GM19452 (cell line): Measurements from ENCODE around the gene ATXN7L3.
A peak's percentile ranks its signal among the peaks of the same experiment; 100 is the strongest.

Experiments used
- ATAC-seq: cut with Tn5 transposase; IDR thresholded peaks from one replicate; pipeline ENCODE4 v1.9.1; 2021; ENCODE audit not compliant: unreplicated experiment

The ATXN7L3 gene

DNA sequence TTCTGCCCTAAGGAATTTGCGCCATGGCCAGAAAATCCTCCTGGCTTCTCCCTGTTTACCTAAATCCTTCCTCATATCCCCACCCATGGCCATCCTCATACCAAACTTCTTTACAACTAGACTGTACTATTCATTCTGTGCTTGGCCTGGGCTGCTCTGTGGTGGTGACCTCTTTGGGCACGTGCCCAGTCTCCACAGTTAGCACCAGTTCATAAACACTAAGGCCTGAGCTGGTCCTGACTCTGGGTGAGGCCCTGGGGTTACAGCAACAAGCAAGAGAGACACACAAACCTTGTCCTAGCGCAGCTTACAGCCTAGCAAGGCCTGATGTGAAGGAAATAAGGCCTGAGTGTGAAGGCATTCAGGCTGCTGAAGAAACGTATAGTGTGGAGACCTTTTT lies 3.1 kb upstream of the ATXN7L3 start:
- ATAC-seq: no peak

DNA sequence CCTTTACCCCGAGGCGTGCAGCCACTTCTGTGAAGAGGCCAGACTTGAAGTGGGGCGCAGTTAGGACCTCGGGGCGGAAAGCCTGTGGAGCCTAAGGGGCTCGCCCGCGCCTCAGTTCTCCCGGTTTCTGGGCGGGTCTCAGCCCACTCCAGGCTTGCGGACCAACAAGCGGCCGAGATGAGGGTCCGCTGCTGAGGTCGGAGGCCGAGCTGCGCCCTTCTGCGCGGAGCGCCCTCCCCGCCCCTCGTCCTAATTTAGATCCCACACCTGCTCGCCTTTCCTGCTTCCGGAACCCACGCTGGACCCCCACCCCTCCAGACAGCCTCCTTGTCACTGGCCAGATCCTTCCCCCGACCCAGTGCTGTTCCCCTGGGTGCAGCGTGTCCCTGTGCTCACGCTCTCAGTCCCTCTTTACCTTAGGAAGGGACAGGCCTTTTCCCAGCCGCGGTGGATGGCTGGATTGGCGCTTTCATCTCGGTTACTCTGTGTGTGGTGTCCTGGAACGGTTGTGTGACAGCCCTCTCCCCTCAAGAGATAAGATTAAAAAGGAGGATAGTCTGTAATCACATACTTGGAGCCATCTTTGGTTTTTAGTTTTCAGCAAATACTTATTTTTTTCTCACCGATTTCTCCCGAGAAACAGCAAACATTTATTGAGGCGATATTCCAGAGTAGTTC lies 933 bp upstream of the ATXN7L3 start:
- ATAC-seq: no peak

DNA sequence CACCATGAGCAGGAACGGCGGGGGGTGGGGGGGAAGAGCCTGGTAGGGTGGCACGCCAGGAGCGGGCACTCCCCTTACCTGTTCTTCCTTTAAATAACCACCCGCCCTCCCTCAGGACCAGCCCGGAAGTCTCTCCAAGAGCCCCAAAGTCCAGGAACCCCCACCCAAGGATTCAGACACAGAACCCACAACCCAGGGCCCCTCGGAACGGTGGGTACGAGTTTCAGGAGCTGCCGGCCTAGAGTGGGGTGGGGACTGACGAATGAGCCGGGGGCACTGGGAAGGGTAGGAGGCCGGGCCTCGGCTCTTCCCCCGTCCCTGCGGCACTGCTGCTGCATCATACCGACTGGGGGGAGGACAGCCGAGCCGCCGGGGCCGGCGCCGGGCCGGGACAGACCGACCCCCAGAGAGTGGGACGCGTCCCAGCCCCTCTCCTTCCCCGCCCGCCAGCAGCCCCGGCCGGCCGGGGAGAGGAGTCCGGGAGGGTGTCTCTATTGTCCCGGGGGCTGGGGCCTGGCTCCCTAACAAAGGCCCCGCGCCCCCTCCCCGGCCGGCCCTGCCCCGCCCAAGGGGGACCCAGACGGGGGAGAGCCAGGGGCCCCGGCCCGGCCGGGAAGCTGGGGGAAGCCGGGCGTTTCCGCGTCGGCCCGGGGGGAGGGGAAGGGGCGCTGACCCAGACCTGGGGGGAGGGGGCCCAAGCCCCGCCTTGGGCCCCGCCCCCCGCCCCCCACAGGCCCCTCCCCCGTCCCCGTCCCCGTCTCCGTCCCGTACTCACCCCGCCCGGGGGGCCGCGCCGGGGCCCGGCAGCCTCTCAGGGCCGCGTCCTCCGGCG lies 747 bp downstream of the ATXN7L3 start:
- ATAC-seq: peak; percentile 16

DNA sequence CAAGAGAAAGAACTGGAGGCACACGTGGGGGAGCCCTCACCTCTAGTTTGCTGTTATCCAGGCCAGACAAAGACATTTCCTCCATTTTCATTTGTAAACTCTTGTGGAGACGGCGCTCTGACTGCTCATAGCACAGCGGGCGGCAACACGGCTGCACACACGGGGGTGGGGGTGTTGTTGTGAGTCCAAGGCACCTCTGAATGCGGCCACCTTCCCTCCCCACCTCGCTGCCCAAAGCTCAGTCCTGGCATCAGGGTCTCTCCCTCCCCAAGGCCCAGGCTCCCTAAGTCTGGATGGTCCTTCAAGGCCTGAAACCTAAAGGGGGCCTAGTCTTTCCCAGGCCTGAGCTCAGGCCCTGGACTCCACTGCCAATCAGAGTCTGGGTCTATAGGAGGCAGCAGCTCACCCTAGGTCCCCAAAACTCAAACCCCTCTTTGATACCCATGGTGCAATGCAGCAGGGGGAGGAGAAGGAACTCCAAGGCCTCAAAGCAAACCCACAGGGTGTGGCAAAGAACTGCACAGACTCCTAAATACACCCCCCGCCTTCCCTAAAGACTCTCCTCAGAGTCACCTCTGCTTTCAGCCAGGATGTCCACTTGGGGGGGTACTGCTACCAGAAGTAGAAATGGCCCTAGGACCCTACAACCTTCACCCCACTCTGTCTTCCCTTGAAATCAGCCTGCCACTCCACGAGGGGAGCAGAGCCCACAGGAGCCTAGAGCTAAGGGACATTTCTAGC lies 1.5 kb downstream of the ATXN7L3 start:
- ATAC-seq: no peak

DNA sequence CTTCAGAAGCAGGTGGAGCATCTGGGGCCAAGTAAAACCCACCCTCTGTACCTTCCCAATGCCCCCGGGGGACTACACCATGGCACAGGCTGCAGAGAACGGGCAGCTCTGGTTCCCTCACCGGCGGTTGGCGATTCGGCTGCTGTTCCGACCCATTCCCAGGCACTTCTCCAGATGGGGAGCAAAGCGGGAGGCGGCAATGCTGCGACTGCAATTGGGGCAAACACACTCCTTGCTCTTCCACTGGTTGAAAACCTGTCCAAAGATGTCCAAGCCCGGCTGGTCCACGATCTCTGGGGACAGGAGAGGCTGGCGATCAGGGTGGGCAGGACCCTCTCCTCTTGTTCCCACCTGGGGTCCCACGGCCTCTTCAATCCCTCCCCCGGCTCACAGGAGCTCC lies 2.6 kb downstream of the ATXN7L3 start:
- no peak for ATAC-seq

DNA sequence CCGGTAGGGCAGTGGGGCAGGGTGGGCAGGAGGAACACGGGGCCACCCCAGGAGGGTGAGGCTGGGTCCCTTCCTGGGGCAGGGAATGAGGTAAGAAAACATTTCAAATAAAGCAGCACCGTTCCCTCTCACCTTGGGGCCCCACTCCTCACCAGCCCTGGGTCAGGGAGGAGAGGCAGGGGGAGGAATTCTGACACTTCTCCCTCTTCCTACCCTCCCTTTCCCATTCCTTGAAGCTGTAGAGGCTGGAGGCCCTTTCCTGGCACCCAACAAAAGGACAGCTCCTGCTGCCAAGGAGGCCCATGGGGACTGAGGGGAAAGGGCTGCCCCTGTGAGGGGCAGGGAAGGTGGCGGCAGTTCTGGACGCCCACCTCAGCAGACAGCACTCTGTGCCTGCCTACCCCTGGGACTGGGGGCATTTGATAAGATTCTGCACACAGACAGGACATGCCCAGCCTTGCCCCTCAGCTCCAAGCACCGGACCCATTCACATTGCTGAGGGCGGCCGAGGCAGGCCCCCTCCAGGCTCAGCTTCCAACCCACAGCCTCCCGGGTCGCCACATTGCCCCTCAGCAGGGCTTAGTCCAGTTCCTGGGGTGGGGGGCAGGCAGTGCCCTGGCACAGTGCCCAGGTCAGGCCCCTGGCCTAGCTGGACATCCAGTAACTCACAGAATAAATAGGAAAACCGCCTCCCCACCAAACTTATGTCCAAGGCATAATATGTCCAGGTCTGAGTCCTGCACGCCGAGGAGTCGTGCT lies 6.2 kb downstream of the ATXN7L3 start:
- no peak for ATAC-seq

DNA sequence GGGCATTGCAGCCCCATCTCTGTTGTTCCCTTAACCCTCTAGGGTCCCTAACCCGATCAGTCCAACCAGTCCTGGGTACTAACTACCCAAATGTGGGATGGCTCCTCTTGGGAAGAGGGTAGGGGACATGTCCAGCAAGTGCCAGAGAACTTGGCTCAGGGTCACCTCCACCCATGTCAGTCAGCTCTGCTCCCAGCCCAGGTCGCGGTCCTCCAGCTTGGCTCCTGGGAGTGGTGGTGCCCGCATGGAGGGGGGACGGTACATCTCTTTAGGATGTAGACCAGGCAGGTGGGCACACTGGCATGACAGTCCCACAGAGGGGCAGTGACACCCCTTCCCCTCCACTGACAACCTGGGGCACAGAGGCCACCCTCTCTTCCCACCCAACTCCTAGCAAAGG lies 6.9 kb downstream of the ATXN7L3 start:
- no peak for ATAC-seq

DNA sequence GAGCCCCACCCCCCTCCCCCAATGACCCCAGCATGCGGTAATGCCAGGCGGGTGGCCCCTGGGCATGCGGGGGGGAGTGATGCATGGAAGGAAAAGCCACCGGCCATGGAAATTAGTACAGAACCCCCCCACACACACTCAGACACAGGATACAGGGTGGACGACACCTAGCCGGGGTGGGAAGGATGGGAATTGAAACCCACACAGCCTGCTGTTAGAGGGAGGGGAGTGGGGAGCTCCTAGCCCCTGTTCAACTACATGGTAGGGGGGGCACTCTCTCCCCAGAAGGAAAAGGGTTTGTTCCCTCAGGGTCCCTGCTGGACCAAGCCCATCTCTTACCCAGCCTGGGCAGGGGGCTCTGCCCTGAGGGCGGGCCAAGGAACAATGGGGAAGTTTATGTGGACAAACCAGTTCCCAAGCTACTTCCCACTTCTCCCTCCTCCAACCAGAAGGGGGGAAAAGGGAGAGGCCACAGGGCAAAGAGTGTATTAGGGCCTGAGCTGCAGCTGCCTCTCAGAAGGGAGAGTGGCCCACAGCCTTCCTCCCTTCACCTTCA lies 7.7 kb downstream of the ATXN7L3 start:
- no peak for ATAC-seq

DNA sequence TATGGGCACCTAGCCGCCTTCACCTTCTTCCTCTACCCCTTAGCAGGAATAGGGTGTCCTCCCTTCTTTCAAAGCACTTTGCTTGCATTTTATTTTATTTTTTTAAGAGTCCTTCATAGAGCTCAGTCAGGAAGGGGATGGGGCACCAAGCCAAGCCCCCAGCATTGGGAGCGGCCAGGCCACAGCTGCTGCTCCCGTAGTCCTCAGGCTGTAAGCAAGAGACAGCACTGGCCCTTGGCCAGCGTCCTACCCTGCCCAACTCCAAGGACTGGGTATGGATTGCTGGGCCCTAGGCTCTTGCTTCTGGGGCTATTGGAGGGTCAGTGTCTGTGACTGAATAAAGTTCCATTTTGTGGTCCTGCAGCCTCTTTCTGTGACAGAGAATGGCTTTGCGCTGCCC lies 8.3 kb downstream of the ATXN7L3 start:
- ATAC-seq: no peak

DNA sequence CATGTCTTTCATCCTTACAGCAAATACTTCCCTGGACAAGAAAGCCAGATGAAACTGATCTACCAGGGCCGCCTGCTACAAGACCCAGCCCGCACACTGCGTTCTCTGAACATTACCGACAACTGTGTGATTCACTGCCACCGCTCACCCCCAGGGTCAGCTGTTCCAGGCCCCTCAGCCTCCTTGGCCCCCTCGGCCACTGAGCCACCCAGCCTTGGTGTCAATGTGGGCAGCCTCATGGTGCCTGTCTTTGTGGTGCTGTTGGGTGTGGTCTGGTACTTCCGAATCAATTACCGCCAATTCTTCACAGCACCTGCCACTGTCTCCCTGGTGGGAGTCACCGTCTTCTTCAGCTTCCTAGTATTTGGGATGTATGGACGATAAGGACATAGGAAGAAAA lies 9.2 kb downstream of the ATXN7L3 start:
- ATAC-seq: no peak

DNA sequence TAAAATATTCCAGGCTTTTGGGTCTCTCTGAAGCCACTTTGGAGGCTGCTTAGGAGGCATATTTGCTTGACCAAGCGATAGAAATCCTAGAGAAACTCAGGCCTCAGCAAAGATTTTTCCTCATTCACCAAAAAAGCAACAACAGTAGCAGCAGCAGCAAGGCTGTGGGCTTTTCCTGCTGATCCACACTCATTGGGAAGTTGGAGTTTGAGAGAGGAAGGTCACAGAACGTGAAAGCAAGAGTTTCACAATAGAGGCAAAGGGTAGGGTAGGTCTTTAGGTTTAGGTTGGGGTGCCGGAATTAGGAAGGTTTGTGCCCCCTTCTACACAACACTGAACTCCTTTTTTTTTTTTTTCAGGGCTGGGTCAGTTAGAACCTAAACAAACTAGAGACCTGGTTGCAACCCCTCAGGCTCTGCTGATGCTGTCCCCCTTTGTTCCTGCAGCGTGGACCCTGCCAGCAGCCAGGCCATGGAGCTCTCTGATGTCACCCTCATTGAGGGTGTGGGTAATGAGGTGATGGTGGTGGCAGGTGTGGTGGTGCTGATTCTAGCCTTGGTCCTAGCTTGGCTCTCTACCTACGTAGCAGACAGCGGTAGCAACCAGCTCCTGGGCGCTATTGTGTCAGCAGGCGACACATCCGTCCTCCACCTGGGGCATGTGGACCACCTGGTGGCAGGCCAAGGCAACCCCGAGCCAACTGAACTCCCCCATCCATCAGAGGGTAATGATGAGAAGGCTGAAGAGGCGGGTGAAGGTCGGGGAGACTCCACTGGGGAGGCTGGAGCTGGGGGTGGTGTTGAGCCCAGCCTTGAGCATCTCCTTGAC lies 10.9 kb downstream of the ATXN7L3 start:
- no peak for ATAC-seq

DNA sequence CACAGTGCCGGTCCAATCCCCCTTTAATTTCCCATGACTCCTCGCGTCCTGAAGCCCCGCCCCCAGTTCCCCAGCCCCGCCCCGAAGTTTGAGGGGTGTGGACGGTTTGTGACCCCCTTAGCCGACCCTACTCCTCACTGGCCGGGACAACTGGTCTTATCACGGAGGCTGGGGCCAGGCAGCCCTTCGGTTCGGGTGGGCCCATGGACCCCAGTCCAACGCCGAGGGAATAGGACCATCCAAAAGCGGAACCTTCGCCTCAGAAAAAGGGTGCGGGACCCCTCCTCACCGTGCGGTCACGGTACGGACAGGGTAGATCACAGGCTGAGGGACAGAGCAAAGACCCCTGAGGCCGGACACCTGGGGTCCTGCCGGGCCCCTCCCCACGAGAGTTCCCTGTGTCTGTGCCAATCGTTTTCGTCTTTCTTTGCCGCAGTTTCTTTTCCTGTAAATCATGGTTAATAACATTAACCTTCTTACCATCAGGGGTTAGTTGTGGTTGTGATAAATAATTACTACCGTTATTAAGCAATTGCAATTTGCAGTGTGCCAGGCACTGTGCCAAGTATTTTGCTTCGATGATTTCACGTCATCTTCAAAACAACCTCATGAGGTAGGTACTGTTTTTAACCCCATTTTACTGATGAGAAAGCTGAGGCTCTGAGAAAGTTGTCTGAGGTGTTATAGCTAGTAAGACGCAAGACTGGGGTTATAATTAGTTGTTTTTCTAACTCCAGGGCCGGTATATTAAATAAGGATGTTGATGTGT lies 12.4 kb downstream of the ATXN7L3 start:
- ATAC-seq: peak; percentile 45

DNA sequence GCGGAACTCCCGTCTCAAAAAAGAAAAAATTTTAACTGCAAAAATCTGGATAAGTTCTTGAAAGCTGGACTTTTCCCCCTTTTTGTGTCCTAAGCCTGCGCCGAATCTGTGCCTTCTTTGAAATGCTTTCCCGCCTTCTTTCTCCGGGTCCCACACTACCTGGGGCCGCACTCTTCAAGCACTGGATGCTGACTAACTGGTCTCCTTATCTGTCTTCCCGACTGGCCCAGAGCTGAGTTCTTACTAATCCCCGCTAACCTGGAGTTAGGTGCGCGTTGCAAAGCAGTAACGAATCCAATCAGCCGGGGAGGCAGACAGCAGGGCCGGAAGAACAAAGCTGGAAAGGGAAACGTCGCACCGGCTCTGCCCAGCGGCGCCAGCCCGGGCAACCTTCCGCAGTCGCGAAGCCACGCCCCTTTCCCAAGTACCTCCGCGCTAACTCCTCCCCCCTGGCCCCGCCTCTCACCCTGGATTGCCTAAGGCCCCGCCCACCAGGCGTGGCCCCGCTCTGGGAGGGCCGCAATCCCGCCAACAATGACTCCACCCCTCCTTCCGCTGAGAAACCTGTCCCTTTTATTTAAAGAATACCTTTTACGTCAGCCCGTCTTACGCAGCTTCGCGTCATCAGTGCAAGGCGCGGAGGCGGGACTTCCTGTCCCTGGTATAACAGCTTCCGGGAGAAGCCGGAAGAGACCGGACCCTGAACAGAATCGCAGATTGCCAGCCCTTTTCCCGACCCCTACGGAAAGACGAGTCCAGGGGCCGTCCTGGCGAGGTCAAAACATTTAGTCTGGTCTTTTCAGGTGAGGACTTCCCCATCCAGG lies 13.2 kb downstream of the ATXN7L3 start, which contains the start of gene TMUB2:
TSS of gene TMUB2 (plus strand) at position 666 of the 824 bp plus-strand sequence. CDS start 737 bp downstream, outside the sequence.
- ATAC-seq: peak; percentile 83

DNA sequence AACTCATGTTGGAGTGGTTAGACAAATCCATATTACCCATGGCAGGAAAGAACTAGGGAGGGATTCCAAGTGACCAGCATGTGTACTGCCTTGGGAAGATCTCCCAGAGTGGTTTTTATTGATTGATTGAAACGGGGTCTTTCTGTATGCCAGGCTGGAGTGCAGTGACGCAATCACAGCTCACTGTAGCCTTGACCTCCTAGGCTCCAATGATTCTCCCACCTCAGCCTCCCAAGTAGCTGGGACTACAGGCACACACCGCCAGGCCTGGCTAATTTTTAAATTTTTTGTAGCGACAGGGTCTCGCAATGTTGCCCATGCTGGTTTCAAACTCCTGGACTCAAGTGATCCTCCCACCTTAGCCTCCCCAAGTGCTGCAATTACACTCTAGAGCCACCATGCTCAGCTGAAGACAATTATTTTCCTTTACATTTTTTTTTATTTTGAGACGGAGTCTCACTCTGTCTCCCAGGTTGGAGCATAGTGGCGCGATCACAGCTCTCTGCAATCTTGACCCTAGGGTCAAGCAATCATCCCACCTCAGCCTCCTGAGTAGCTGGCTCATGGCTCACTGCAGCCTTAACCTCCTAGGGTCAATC lies 15.4 kb downstream of the ATXN7L3 start:
- ATAC-seq: no peak

DNA sequence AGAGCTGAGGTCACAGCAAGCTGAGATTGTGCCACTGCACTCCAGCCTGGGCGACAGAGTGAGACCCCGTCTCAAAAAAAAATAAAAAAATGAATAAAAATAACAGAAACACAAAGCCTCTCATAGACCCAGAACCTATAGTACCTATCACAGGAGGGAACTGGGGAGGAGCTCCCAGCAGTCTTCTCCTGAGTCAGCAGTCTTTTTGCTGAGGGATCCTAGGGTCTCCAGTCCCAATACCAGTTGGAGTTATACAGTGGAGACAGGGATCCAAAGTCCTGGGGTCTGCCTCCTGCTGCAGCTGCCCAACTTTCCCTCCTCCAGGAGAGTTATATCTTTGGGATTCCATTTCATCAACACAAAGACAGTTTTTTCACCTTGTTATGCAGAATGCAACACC lies 16.7 kb downstream of the ATXN7L3 start:
- no peak for ATAC-seq

DNA sequence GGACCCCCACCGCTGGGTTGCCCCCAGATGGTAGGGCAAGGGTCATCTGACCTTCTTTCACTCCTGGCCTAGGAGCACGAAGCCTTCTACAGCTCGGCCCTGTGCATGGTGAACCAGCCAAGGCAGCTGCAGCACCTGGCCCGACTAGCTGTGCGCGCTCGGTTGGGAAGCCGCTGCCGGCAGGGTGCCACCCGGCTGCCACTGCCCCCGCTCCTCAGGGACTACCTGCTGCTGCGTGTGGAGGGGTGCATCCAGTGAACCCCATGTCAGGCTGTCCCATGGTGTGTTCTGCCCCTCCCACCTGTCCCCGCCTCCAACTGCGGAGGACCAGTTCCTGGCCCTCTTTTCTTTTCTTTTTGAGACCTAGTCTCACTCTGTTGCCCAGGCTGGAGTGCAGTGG lies 21.6 kb downstream of the ATXN7L3 start:
- no peak for ATAC-seq

DNA sequence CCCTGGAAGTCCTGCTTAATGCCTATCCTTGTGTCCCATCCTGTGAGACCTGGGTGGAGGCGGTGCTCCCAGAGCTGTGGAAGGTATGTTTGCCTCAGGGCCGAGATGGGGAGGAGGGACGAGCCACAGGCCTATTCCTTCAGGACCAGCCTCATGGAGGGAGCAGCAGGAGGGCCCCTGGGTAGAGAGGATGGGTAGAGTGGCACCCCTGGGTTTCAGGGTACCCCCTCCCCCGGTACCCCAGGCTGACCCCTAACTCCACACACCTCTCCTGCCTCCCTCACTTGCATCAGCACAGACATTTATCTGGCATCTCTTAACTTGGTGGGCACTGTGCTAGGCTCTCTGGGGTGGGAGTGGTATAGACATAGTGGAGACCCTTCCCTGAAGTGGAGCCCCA lies 22.0 kb downstream of the ATXN7L3 start:
- ATAC-seq: no peak
